Umbilical cord (tissue), 1 donor: ENCODE measurements around the gene IL20. TPM values are rescaled to one million over a fixed set of nuclear protein-coding genes. Genes with fewer than 3 reads are reported as not detected.

Source experiments
- total RNA-seq: library from RNA; depleted of rRNA; stranded (reverse); fragments of >200 nt; gene quantifications from one replicate; pipeline ENCODE4 v1.2.3, GENCODE V29; 2014; ENCODE audit warnings: low replicate concordance; ENCODE audit not compliant: insufficient read depth

Gene IL20
- total RNA-seq, 1 donor from 2014 or later: 2.2 TPM

Other genes with a start within 250 kb of the IL20 start
- 17.8 TPM for gene DYRK3, start 230.1 kb upstream of the IL20 start, total RNA-seq
- gene MAPKAPK2, start 180.7 kb upstream of the IL20 start, total RNA-seq: 20.7 TPM
- gene IL19, start 94.8 kb upstream of the IL20 start, total RNA-seq: not detected
- gene IL10, start 93.1 kb upstream of the IL20 start, total RNA-seq: not detected
- not detected for gene IL24, start 31.8 kb downstream of the IL20 start, total RNA-seq
- gene FCMR, start 56.3 kb downstream of the IL20 start, total RNA-seq: not detected
- 5.8 TPM for gene PIGR, start 80.8 kb downstream of the IL20 start, total RNA-seq
- gene FCAMR, start 104.8 kb downstream of the IL20 start, total RNA-seq: 2.2 TPM
- 2.2 TPM for gene C1orf116, start 167.1 kb downstream of the IL20 start, total RNA-seq
- 24.6 TPM for gene YOD1, start 185.6 kb downstream of the IL20 start, total RNA-seq
- gene PFKFB2, start 187.7 kb downstream of the IL20 start, total RNA-seq: 7.2 TPM
- gene C4BPB, start 223.2 kb downstream of the IL20 start, total RNA-seq: 2.9 TPM
- 3.6 TPM for gene C4BPA, start 238.6 kb downstream of the IL20 start, total RNA-seq